ENCODE data around the gene TTL.
"Not testable (repeated sequence)": the region's sequence is repeated elsewhere in the genome, so short reads cannot be mapped to it uniquely, and the experiment has no call there.

Gene TTL

GRCh38 chr2:112524276-112524675 is 42.3 kb downstream of the TTL start:
- not testable (repeated sequence) for DNase-seq

GRCh38 chr2:112528541-112528940 is 46.6 kb downstream of the TTL start:
- DNase-seq, result no peak

GRCh38 chr2:112529757-112530156 is 47.8 kb downstream of the TTL start:
- DNase-seq, result no peak

GRCh38 chr2:112530728-112531127 is 48.8 kb downstream of the TTL start:
- no peak for DNase-seq

- DNase-seq, result no peak
These were observed 52.9 kb downstream of the TTL start for GRCh38 chr2:112534826-112535225.

- not testable (repeated sequence) for DNase-seq
These were observed 54.7 kb downstream of the TTL start for GRCh38 chr2:112536665-112537064.

- DNase-seq, result no peak
These were observed 57.4 kb downstream of the TTL start for GRCh38 chr2:112539306-112539705.

GRCh38 chr2:112540906-112541305 is 59.0 kb downstream of the TTL start:
- DNase-seq, result no peak

- peak; percentile 25 to 84 for DNase-seq
These were observed 59.6 kb downstream of the TTL start for GRCh38 chr2:112541315-112542122.

GRCh38 chr2:112542123-112542983 is 60.4 kb downstream of the TTL start, which contains the start of gene POLR1B:
Gene POLR1B, plus strand, starts transcription at chr2:112542465. Its CDS starts 30 bp downstream, at chr2:112542495.
- DNase-seq, result peak; percentile 86

- DNase-seq, result peak in 1 of 2 experiments; percentile 3
These were observed 61.2 kb downstream of the TTL start for GRCh38 chr2:112542984-112543661.

GRCh38 chr2:112547333-112547732 is 65.4 kb downstream of the TTL start:
- DNase-seq, result no peak

GRCh38 chr2:112548980-112549379 is 67.0 kb downstream of the TTL start:
- no peak for DNase-seq

- DNase-seq, result no peak
These were observed 84.1 kb downstream of the TTL start for GRCh38 chr2:112566104-112566503.

GRCh38 chr2:112566508-112566907 is 84.6 kb downstream of the TTL start:
- not testable (repeated sequence) for DNase-seq

- no peak for DNase-seq
These were observed 90.0 kb downstream of the TTL start for GRCh38 chr2:112572005-112572404.

GRCh38 chr2:112577756-112578155 is 95.8 kb downstream of the TTL start:
- no peak for DNase-seq

- no peak for DNase-seq
These were observed 97.3 kb downstream of the TTL start for GRCh38 chr2:112579241-112579640.

- no peak for DNase-seq
These were observed 98.1 kb downstream of the TTL start for GRCh38 chr2:112580084-112580483.

GRCh38 chr2:112582314-112582746 is 100.4 kb downstream of the TTL start:
- peak; percentile 28 to 37 for DNase-seq

GRCh38 chr2:112583497-112584133 is 101.7 kb downstream of the TTL start:
- DNase-seq, result peak; percentile 50 to 51

GRCh38 chr2:112584134-112584890 is 102.4 kb downstream of the TTL start, which contains the start of gene CHCHD5:
Gene CHCHD5, plus strand, starts transcription at chr2:112584609. Its CDS starts 39 bp downstream, at chr2:112584648.
- DNase-seq, result peak; percentile 94 to 95
